ENCODE measurements around the gene RPS6KL1.
"Not testable (repeated sequence)": the region's sequence is repeated elsewhere in the genome, so short reads cannot be mapped to it uniquely, and the experiment has no call there.

RPS6KL1 gene

GRCh38 chr14:74940956-74941565 is 18.0 kb upstream of the RPS6KL1 start:
- no peak overlapping the region for H3K4me3 ChIP-seq (ENCODE audit: low read depth, low read length)
- DNase-seq (ENCODE audit: low read depth), result no peak

GRCh38 chr14:74938531-74939495 is 15.8 kb upstream of the RPS6KL1 start:
- no peak for DNase-seq (ENCODE audit: low read depth)
- no peak overlapping the region for H3K4me3 ChIP-seq (ENCODE audit: low read depth, low read length)

- DNase-seq (ENCODE audit: low read depth), result no peak
These were observed 14.1 kb upstream of the RPS6KL1 start for GRCh38 chr14:74937171-74937570.

GRCh38 chr14:74936731-74937130 is 13.7 kb upstream of the RPS6KL1 start:
- H3K4me3 ChIP-seq (ENCODE audit: low read depth, low read length), result no peak overlapping the region

More at GRCh38 chr14:74937171-74937570, 14.1 kb upstream of the RPS6KL1 start:
- no peak overlapping the region for H3K4me3 ChIP-seq (ENCODE audit: low read depth, low read length)

GRCh38 chr14:74936151-74936550 is 13.1 kb upstream of the RPS6KL1 start:
- DNase-seq (ENCODE audit: low read depth), result no peak
- no peak overlapping the region for H3K4me3 ChIP-seq (ENCODE audit: low read depth, low read length)

More at GRCh38 chr14:74936731-74937130, 13.7 kb upstream of the RPS6KL1 start:
- DNase-seq (ENCODE audit: low read depth), result no peak

- DNase-seq (ENCODE audit: low read depth), result no peak
- no peak overlapping the region for H3K4me3 ChIP-seq (ENCODE audit: low read depth, low read length)
These were observed 12.3 kb upstream of the RPS6KL1 start for GRCh38 chr14:74935360-74935680.

GRCh38 chr14:74934476-74935359 is 11.7 kb upstream of the RPS6KL1 start:
- DNase-seq (ENCODE audit: low read depth), result peak; percentile 54
- peak overlapping the region; percentile 13 for H3K4me3 ChIP-seq (ENCODE audit: low read depth, low read length)

- DNase-seq (ENCODE audit: low read depth), result no peak
- H3K4me3 ChIP-seq (ENCODE audit: low read depth, low read length), result peak overlapping the region; percentile 13
These were observed 11.0 kb upstream of the RPS6KL1 start for GRCh38 chr14:74934041-74934440.

GRCh38 chr14:74932936-74933335 is 9.9 kb upstream of the RPS6KL1 start:
- not testable (repeated sequence) for H3K4me3 ChIP-seq (ENCODE audit: low read depth, low read length); DNase-seq (ENCODE audit: low read depth)

- H3K4me3 ChIP-seq (ENCODE audit: low read depth, low read length), result no peak overlapping the region
- no peak for DNase-seq (ENCODE audit: low read depth)
These were observed 9.4 kb upstream of the RPS6KL1 start for GRCh38 chr14:74932401-74932901.

GRCh38 chr14:74931744-74932143 is 8.7 kb upstream of the RPS6KL1 start:
- H3K4me3 ChIP-seq (ENCODE audit: low read depth, low read length); DNase-seq (ENCODE audit: low read depth): not testable (repeated sequence)

- no peak overlapping the region for H3K4me3 ChIP-seq (ENCODE audit: low read depth, low read length)
- no peak for DNase-seq (ENCODE audit: low read depth)
These were observed 6.2 kb upstream of the RPS6KL1 start for GRCh38 chr14:74929242-74929641.

GRCh38 chr14:74927225-74927624 is 4.2 kb upstream of the RPS6KL1 start:
- no peak for DNase-seq (ENCODE audit: low read depth)
- no peak overlapping the region for H3K4me3 ChIP-seq (ENCODE audit: low read depth, low read length)

GRCh38 chr14:74924061-74924460 is 1.0 kb upstream of the RPS6KL1 start:
- DNase-seq (ENCODE audit: low read depth), result no peak
- no peak overlapping the region for H3K4me3 ChIP-seq (ENCODE audit: low read depth, low read length)

- H3K4me3 ChIP-seq (ENCODE audit: low read depth, low read length), result no peak overlapping the region
- DNase-seq (ENCODE audit: low read depth), result no peak
These were observed 891 bp downstream of the RPS6KL1 start for GRCh38 chr14:74921987-74922751.

- no peak for DNase-seq (ENCODE audit: low read depth)
These were observed 1.9 kb downstream of the RPS6KL1 start for GRCh38 chr14:74921053-74921620.

GRCh38 chr14:74920281-74920680 is 2.8 kb downstream of the RPS6KL1 start:
- no peak overlapping the region for H3K4me3 ChIP-seq (ENCODE audit: low read depth, low read length)
- DNase-seq (ENCODE audit: low read depth), result no peak

More at GRCh38 chr14:74921053-74921620, 1.9 kb downstream of the RPS6KL1 start:
- no peak overlapping the region for H3K4me3 ChIP-seq (ENCODE audit: low read depth, low read length)

GRCh38 chr14:74919421-74920165 is 3.5 kb downstream of the RPS6KL1 start:
- DNase-seq (ENCODE audit: low read depth), result no peak

More at GRCh38 chr14:74919421-74920165, 3.5 kb downstream of the RPS6KL1 start:
- no peak overlapping the region for H3K4me3 ChIP-seq (ENCODE audit: low read depth, low read length)
